ENCODE measurements around the gene LRP1B.
"Not testable (repeated sequence)": the region's sequence is repeated elsewhere in the genome, so short reads cannot be mapped to it uniquely, and the experiment has no call there.

The LRP1B gene

GRCh38 chr2:140344838-140345237 is 1786.0 kb downstream of the LRP1B start:
- Histone ChIP-seq H3F3A (ENCODE audit: insufficient read depth, low read length) (no peaks in the 10 kb centered on the region), H3K4me3 (ENCODE audit: low read depth, low read length, poor library complexity, severe bottlenecking) (no peak overlapping the region), H3K4me1 (ENCODE audit: insufficient read depth, low read length, severe bottlenecking) (no peaks in the 10 kb centered on the region), H3K9ac (ENCODE audit: low read length) (no peak overlapping the region), H3K27me3 (ENCODE audit: insufficient read depth, low read length) (no peaks in the 10 kb centered on the region), H3K36me3 (ENCODE audit: insufficient read depth, low read length) (no peaks in the 10 kb centered on the region), H3K79me2 (ENCODE audit: insufficient read depth, low read length) (no peaks in the 10 kb centered on the region), H3K27ac (ENCODE audit: low read depth, low read length, poor library complexity, severe bottlenecking) (no peak overlapping the region), H4K20me1 (ENCODE audit: insufficient read depth, low read length) (no peaks in the 10 kb centered on the region), H3K4me2 (ENCODE audit: low read length) (no peak overlapping the region), H2AFZ (ENCODE audit: low read length) (no peak overlapping the region), H3K9me2 (ENCODE audit: low read depth, low read length) (no peaks in the 10 kb centered on the region), H3K9me3 (ENCODE audit: low read length) (no peaks in the 10 kb centered on the region)
- TF ChIP-seq CTCF (IDR thresholded peaks at IDR 0.05; ENCODE audit: low read length) (no peak), EZH2 (IDR thresholded peaks at IDR 0.05; ENCODE audit: borderline replicate concordance, low read length) (no peak)

GRCh38 chr2:140344266-140344665 is 1786.5 kb downstream of the LRP1B start:
- not testable (repeated sequence) for H3K4me2 ChIP-seq (ENCODE audit: low read length); H3K9me3 ChIP-seq (ENCODE audit: low read length); H2AFZ ChIP-seq (ENCODE audit: low read length); H3K9me2 ChIP-seq (ENCODE audit: low read depth, low read length); H3K36me3 ChIP-seq (ENCODE audit: insufficient read depth, low read length); H3K27ac ChIP-seq (ENCODE audit: low read depth, low read length, poor library complexity, severe bottlenecking); H3K27me3 ChIP-seq (ENCODE audit: insufficient read depth, low read length); H3F3A ChIP-seq (ENCODE audit: insufficient read depth, low read length); H4K20me1 ChIP-seq (ENCODE audit: insufficient read depth, low read length); H3K79me2 ChIP-seq (ENCODE audit: insufficient read depth, low read length); H3K9ac ChIP-seq (ENCODE audit: low read length); H3K4me3 ChIP-seq (ENCODE audit: low read depth, low read length, poor library complexity, severe bottlenecking); H3K4me1 ChIP-seq (ENCODE audit: insufficient read depth, low read length, severe bottlenecking)

- no peak overlapping the region for H3K4me2 ChIP-seq (ENCODE audit: low read length)
- H3K9me2 ChIP-seq (ENCODE audit: low read depth, low read length), result no peaks in the 10 kb centered on the region
- H2AFZ ChIP-seq (ENCODE audit: low read length), result no peak overlapping the region
- H3K27me3 ChIP-seq (ENCODE audit: insufficient read depth, low read length), result no peaks in the 10 kb centered on the region
- no peaks in the 10 kb centered on the region for H4K20me1 ChIP-seq (ENCODE audit: insufficient read depth, low read length)
- no peaks in the 10 kb centered on the region for H3K79me2 ChIP-seq (ENCODE audit: insufficient read depth, low read length)
- no peaks in the 10 kb centered on the region for H3K9me3 ChIP-seq (ENCODE audit: low read length)
- TF ChIP-seq EZH2 (IDR thresholded peaks at IDR 0.05; ENCODE audit: borderline replicate concordance, low read length), result no peak
- no peak for TF ChIP-seq CTCF (IDR thresholded peaks at IDR 0.05; ENCODE audit: low read length)
- no peaks in the 10 kb centered on the region for H3K36me3 ChIP-seq (ENCODE audit: insufficient read depth, low read length)
- no peaks in the 10 kb centered on the region for H3K4me1 ChIP-seq (ENCODE audit: insufficient read depth, low read length, severe bottlenecking)
- H3K9ac ChIP-seq (ENCODE audit: low read length), result no peak overlapping the region
- no peak overlapping the region for H3K4me3 ChIP-seq (ENCODE audit: low read depth, low read length, poor library complexity, severe bottlenecking)
- no peaks in the 10 kb centered on the region for H3F3A ChIP-seq (ENCODE audit: insufficient read depth, low read length)
- H3K27ac ChIP-seq (ENCODE audit: low read depth, low read length, poor library complexity, severe bottlenecking), result no peak overlapping the region
Observed at GRCh38 chr2:140338795-140339194, 1792.0 kb downstream of the LRP1B start.

- Histone ChIP-seq H3K9me2 (ENCODE audit: low read depth, low read length) (no peaks in the 10 kb centered on the region), H3K79me2 (ENCODE audit: insufficient read depth, low read length) (no peaks in the 10 kb centered on the region), H3K9ac (ENCODE audit: low read length) (no peak overlapping the region), H3K4me2 (ENCODE audit: low read length) (no peak overlapping the region), H3K27ac (ENCODE audit: low read depth, low read length, poor library complexity, severe bottlenecking) (no peak overlapping the region), H4K20me1 (ENCODE audit: insufficient read depth, low read length) (no peaks in the 10 kb centered on the region), H3K4me3 (ENCODE audit: low read depth, low read length, poor library complexity, severe bottlenecking) (no peak overlapping the region), H2AFZ (ENCODE audit: low read length) (no peak overlapping the region), H3K36me3 (ENCODE audit: insufficient read depth, low read length) (no peaks in the 10 kb centered on the region), H3K4me1 (ENCODE audit: insufficient read depth, low read length, severe bottlenecking) (no peaks in the 10 kb centered on the region), H3K9me3 (ENCODE audit: low read length) (no peaks in the 10 kb centered on the region), H3K27me3 (ENCODE audit: insufficient read depth, low read length) (no peaks in the 10 kb centered on the region), H3F3A (ENCODE audit: insufficient read depth, low read length) (no peaks in the 10 kb centered on the region)
- TF ChIP-seq CTCF (IDR thresholded peaks at IDR 0.05; ENCODE audit: low read length), result no peak
- no peak for TF ChIP-seq EZH2 (IDR thresholded peaks at IDR 0.05; ENCODE audit: borderline replicate concordance, low read length)
Observed at GRCh38 chr2:140337061-140337460, 1793.8 kb downstream of the LRP1B start.
